Suppressor macrophage treated with lipopolysaccharide for 1 hour (primary cell): ENCODE data around the gene HCFC1.

Source experiments
- DNase-seq, 3 donors: peaks; one replicate each; pipeline ENCODE4 v3.0.0-alpha.2; 2020 to 2022

The HCFC1 gene

DNA sequence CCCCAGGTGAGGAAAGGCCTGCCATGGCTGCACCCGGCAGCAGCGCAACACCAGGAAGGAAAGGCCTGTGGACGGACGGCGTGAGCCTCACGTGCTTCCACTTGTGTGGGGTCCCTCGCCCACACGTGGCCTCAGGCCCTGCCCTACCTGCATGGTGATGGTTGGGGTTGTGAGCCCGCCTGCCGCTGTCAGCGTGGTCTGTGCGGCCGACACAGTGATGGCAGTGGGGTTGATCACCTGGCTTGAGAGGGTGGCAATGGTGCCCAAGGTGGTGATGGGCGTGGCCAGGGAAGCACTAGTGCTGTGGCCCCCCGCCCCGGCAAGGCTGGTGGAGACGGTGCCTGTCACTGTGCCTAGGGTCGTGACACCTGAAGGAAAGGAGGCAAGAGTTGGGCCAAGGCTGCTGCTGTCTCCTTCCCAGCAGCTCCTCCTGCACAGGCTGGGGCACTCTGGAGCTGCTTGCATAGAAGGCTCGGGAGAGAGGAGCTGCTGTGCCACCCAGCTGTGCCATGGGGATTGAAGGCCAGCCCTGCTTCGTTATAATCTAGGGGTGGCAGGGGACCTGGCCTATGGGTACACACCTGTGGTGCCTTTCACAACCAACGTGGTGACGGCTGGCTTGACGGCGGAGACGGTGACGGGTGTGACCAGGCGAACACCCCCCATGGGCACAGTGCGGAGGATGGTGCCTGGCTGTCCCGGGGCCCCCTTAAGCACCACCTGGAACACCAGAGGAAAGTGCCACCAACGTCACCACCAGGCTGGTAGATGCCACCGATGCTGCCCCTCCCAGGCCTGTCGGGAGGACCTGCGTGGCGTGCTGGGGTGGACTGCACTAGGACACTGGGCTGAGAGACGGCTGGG is 15.3 kb downstream of the HCFC1 start:
- no peak for DNase-seq

DNA sequence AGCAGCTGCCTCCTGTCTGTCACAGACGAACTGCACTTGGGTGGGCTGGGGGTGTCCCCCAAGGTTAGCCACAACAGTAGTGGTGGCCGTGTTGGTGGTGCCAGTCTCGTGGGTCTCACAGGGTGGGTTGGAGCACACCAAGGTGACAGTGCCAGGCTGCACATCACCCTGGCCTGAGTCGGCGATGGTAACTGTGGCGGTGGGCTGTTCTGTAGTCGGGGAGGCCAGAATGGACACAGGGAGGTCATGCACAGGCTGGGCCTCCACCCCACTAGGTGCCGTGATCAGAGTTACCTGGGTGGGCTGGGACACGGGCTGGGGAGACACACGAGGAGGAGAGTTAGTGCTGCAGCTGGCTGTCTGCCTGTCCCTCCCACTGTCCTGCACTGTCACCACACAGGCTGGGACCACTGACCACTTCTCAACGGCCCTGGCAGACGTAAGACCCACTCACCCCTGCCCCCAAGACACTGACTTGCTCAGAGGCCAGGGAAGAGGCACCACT is 16.3 kb downstream of the HCFC1 start:
- peak in 1 of 3 donors; percentile 5 for DNase-seq

DNA sequence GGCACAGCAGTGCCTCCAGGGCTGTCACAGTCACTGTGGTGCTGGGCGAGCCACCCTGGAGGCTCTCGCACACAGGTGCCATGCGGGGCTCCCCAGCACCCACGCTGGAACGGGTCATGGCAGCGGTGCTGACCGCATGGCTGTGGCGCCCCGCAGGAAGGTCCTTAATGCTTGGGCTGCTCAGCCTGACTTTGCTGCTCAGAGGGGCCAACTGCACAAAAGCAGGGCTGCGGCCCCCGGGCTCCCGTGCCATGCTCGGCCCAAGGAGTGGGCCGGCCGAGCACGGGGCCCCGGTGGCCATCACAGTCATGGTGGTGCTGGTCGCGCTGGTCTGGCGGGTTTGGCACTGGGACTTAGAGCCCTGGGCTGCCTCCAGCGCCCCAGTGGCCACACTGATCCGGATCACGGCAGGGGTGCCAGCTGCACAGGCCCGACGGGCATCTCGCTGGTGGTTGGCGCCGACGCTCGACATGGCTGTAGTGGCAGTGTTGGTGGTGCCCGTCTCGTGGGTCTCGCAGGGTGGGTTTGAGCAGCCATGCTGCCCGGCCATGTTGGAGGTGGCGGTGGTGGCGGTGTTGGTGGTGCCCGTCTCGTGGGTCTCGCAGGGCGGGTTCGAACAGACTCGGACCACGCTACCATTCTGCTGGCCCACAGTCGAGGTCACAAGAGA is 16.9 kb downstream of the HCFC1 start:
- no peak for DNase-seq

DNA sequence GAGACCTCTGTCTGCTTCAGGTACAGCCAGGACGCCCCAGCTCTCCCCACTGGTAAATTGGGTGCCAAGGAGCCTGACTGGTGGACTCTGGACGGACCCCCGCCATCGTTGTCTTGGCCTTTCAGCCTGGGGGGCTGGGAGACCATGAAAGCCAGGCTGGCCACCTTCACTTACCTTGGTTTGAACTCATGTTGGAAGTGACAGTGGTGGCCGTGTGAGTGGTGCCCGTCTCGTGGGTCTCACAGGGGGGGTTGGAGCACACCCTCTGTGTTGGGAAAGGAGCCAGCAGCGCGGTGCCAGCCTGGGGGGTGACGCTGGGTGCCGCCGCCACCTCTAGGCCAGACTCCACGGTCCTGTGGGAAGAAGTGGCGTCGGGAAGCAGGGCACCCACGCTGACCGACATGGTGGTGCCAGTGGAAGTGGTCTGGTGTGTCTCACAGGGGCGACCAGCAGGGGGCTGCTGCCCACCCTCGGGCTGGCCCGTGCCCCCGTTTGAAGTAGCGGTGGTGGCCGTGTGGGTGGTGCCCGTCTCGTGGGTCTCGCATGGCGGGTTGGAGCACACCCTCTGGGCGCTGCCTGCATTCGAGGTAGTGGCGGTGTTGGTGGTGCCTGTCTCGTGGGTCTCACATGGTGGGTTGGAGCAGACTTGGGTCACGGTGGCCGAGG is 17.6 kb downstream of the HCFC1 start:
- peak in 1 of 3 donors; percentile 11 for DNase-seq

DNA sequence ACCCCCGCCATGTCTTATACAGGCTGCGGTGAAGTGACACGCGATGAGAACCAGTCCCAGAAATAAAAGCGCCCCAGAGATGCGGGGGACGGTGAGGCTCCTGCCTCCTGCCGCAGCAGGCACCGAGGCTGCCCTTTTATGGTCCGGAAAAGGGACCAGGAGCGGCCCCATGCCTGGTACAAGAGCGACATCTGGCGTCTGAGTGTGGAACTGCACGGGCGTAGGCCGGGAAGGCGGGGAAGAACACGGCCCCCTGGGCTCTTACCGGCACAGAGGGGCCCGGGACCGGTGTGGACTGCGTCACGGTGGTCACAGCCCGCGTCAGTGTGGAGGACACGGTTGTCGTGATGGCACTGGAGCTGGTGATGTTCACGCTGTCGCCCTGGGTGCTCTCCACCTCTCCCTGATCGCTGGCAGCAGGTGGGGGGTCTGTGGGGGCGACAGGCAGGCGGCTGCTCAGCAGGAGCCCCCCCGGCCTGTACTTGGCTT is 18.2 kb downstream of the HCFC1 start:
- peak; percentile 70 to 72 (median 71) for DNase-seq

DNA sequence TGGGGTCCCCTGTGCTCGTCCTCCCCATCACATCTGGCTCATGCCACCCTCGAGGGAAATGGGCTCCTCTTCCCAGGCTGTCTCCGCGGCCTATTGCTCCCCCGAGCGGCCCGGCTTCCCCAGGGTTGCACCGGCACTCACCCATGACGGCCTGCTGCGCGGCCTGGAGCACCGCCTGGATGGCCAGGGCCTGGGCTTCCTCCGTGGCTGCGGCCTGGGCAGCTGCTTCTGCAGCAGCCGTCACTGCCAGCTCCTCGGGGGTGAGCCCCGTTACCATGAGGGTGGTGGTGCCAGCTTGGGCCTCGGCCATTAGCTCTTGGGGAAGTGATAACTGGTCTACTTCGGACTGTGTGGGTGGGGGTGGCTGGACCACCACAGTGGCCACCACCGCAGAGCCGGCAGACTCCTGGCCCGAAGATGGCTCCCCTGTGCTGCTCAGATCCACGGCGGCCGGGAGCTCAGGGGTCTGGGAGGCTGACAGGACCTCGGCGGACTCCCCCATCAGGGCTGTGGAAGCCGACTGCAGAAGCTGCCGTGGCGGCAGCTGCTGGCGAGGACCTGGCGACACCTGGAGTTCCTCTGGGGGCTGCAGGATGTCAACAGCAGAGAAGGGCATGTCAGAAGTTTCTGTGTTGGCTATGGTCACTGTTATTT is 19.1 kb downstream of the HCFC1 start:
- no peak for DNase-seq

DNA sequence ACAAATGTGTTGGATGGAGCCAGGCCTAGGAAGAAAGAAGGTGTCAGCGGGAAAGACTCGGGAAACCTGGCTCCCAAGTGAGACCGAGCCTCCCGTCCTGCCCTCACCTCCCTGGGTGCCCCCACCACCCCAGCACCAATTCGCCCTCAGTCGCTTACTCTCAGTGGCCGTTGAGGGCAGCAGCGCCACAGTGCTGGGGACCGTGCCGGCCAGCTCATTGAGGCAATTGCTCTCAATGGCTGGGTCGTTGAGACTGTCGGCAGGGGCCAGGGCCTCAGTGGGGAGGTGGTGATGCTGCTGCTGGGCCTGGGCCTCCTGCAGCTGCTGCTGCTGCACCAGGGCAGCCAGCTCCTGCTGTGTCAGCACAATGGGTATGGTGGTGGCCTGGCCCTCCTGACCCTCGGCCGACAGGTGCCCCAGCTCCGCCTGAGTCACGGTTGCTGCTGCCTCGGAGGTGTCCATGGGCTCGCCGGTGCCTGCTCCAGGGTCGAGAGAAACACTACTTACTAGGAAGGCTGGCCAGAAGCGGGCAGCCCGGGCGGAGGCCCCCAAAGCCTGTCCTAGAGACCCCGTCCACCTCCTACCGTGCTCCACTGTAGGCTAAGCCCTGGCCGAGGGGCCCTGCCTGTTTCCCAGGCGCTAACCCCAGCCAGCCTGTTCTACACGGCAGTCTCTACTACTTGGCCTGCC is 19.8 kb downstream of the HCFC1 start:
- no peak for DNase-seq

DNA sequence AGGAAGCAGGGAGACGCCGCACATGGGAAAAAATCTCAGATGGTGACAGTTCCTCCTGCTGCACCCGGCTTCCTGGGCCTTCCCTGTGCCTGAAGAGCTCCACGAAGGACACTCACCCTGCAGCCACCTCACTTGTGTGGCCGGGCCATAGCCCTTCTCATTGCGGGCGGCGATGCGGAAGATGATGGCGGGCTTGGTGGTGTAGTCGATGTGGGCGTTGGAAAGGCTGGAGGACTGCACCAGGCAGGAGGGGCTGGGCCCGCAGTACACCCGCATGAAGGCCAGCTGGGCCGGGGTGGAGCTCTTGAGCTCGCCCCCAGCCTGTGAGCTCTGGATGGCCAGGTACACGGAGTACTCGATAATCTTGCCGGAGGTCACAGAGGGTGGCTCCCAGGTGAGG is 21.5 kb downstream of the HCFC1 start:
- DNase-seq: no peak

DNA sequence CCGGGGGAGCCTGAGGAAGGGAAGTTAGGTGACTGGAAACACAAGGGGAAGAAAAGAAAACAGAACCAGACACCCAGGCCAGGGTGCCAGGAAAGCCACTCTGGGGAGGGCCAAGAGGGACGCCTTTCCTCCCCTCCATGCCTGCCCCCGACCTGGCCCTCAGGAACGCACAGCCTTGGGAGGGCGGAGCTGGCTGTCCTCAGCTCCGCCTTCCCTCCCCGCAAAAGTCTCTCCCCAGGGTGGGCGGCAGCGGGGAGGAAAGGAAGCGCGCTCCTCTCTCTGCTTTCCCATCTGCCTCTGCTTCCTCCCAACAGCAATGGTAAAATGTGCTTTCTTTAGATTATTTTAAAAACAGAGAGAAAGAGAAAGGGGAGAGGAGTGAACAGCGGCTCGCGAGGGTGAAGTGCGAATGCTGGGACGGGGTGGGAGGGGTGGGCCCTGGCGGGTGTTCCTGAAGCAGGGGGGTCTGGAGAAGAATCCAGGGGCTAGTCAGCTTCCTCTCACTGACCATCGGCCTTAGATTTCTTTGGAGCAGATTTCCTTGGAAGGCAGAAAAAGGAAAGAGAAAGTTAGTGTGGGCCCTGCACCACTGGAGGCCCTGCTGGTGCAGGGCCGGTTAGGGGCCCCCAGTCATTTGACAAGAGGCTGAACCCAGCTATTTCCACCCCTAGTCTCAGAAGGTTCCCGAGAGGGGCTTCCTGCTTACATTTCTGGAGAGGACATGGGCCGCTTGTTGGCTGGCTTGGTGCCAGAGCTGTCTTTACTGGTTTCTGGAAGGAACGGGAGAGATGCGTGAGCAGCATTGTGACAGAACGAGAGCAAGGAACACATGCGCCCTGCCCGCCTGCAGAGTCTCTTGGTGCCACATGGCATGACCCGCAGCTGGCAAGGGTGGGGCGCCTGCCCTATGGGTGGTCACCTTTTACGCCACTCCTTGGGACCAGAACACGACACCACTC is 22.5 kb downstream of the HCFC1 start:
- no peak for DNase-seq

DNA sequence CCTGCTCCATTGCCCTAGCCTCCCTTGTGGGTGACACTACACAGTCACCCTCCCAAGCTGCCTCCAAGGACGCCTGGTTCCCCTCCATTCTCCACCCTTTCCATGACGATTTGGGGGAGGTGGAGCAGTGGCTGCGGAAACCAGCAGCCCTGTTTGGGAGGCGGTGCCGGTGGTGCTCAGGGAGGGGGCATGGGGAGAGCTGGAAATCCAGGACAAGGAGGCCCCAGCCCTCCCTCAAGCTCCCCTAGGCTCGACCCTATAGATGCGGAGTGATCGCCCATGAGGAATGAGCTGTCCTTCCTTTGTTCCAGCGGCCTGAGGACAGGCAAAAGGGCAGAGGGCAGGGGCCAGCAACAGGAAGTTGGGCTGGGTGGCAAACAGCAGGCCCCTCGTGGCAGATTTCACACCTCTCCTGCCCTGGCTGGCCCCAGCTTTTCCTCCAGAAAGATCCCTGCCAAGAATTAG is 23.6 kb downstream of the HCFC1 start:
- no peak for DNase-seq

DNA sequence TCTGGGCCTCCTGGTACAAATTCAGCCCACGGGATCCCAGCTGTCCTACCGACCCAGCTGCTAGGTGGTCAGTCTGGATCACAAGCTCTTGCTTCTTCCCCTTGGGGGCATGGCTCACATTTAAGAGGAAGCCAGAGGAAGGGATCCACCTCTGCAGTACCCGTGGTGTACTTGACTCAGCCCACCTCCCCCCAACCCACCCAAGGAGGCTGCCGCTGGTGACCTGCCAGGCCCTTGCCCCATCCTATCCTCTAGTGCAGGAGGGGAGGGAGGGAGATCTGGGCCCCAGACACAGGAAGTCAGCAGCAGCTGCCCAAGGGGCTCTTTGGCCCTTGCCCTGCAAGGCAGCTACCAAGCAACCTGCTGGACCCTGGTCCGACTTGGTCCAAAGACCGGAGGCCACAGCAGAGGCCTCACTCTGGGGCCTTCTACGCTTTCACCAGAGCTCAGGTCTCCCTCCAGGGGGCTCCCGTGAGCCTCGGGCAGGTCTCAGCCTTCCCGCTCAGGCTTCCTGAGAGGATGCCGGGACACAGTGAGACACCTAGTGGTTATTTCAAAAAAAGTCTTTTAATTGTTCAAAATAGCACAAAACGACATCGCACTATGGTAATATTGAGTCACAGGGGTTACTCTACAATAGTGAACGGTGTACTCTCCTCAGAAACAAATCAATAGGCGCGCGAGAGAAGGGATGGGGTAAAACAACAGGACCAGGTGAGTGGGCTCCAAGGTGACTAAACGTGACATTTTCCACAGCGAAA is 24.4 kb downstream of the HCFC1 start:
- peak; percentile 85 to 88 (median 86) for DNase-seq

DNA sequence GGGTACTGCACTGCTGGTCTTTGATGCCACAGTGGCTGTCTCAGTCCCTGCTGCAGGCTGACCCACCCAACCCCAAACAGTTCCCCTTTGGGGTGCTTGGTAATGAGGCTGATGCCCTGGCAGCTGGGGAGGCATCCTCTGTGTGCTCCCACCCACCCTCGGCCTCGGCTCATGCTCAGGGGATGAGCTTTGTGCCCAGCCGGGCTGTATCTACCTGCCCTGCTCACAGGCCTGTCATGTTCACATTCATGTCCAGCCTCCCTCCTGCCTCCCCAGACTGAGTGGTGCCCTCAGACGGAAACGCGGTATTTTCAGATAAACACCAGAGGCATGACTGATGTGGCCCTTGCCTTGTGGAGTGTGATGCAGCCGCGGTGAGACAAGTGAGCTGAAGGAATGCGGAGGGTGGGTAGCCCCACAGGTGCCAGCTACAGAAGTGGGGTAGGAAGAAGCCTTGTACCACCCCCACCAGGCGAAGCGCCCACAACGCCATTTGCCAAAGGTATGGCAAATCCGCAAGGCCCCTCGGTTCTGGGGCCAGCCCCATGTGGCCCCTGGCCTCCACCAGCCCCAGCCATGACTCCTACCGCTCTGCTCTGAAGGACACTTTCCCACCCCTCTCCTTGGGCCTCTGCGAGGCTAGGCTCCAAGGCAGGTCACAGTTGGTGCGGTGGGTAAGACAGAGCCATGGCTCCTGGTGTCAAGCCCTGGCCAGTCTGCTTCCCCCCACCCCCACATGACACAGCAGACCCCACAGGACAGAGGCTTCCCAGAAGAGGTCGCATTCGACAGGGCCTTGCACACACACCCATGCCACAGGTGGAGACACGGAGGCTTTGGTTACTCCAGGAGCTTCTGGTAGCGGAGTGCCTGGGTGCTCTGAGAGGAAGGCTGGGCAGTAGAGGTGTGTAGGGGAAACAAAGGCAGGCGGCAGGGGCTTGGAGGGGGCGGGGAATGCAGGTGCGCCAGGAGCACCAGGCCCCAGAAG is 25.4 kb downstream of the HCFC1 start:
- no peak for DNase-seq

DNA sequence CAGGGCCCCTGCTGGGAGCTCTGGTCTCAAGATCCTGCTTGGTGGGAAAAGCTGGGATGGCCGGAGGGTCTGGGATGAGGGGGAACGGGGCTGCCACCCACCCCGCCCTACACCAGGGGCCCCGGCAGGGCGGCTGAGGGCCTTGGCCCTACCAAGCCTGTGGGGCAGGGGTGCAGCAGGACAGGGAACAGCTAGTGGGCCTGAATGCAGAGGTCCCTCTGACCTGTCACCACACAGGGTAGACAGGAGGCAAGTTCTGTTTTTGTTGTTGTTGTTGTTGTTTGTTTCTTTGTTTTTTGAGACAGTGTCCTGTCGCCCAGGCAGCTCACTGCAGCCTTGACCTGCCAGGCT is 26.8 kb downstream of the HCFC1 start:
- DNase-seq: no peak

DNA sequence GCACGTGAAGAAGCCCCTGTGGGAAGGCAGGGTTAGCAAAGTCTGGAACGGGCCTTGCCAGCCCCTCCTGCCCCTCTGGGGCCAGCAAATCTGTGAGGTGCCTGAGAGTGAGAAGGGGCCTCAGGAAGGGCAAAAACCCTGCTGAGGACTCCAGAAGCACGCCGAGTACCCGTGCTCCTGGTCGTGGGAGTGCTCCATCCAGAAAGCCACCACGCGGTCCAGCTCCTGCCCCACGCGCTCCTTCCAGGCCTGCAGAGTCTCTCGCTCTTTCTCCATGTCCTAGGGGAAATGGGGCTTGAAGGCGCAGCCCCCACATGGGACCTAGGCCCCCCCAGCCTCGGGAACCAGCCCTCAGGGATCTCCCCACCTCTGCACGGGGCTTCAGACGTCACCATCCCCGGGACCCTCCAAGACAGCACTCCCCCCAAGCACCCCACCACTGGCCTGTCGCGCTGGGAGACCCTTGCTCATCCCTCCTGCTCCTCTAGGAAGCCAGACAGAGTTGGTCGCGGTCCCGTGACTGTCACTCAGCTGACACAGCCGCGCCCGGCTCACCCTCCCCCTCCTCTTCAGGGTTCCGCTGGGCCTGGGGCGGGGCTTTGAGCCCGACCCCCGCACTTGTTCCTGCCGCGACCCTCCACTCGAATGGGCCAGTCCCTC is 27.3 kb downstream of the HCFC1 start, which contains the start of gene RENBP:
TSS of gene RENBP (minus strand) at position 504 of the 660 bp plus-strand sequence. CDS start at position 471, 33 bp downstream.
- DNase-seq: peak; percentile 59 to 76 (median 60)

DNA sequence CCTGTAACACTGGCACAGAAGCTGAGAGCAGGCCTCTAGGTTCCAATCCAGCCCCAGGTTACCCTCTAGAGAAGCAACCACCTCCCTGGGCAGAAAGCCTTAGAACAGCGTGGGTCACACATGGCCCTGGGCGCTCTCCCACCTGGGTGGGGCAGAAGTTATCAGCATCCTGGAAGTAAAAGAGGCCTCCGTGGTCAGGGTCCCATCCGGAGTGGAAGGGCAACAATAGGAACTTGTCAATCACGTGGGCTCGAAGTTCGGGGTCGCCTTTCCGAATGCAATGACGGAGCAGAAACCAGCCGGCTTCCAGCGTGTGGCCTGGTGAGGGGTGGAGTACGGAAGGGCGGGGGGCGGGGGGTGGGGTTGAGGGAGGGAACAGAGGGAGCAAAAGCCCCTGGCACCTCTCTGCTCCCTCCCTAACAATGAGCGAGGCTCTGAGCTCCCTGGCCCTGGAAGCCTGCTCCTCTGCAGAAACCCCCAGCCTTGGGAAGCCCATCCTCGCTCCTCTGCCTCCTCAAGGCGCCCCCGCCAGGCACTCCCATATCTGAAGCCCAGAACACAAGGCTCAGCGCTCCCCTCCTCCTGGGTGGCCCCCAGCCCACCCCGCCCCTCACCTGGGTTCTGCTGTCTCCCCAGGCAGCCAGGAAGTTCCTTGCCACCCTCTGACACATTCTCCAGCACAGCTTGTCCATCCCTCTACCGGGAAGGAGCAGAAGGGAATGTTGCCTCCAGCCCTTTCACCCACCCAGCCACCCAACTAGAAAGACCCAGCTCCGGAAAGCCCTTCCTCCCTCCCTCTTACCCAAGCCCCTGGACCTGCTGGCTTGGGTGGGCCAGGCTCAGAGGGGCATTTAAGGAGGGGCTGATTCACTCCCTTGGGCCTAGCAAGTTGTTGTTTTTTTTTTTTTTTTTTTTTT is 30.0 kb downstream of the HCFC1 start:
- no peak for DNase-seq

DNA sequence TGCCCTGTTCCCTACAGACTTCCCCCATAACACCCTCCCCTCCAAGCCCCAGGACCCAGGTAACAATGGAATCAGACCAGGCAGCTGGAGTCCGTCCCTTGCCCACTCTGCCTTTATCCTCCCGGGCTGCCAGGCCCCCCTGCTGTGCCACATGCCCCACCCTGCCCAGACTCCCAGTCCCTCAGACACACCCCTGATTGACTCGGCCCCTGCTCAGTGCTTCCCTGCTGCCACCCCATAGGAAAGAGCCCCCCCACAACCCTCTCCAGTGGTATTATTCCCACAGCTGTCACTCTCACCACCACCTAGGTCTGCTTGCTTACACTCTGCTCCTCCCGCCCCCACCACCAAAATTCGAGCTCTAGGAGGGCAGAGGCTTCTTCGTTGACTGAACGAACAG is 32.0 kb downstream of the HCFC1 start:
- DNase-seq: no peak

DNA sequence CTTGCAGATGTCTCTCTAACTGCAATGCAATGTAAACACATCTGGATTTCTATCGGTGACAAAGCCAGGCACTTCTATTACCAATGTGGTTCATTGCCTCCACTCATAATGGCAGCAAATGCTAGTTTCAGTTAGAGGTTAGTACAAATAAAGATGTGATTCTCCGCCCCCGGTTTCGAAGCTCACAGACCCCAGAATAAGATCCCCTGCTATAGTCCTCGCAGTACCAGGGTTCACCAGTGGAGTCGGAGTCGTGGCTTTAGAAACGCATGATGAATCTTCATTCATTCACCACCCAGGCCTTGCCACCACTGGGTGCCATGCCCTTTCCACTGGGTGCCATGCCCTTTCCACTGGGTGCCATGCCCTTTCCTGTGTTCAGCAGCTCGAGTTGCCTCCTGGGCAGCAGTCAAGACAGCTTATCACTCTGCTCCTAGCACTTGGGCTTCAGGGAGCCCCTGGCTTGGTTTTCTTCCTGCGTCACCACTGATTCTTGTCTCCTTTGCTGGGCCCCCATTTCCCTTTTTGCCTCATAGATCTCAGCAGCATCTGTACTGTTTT is 33.3 kb downstream of the HCFC1 start:
- DNase-seq: peak in 1 of 3 donors; percentile 8
